Endothelial cell of umbilical vein (primary cell): ENCODE data around the gene PHLPP1. TPM values are rescaled to one million over a fixed set of nuclear protein-coding genes. Genes with fewer than 3 reads are reported as not detected.

Source experiments
- BruUV-seq: library from RNA; stranded (reverse); fragments of 400-500 nt; replicated peaks from 2 replicates; lab custom pipeline; 2021; lab: Mats Ljungman, UMichigan
- CTCF ChIA-PET: fragments of 300-600, 350-600 bp; sonication (Branson Sonifier 250); formaldehyde crosslinking; loops from one replicate; lab custom pipeline; 2021; ENCODE audit warnings: antibody characterized with exemption, inconsistent platforms; lab: Charles Lee
- POLR2A ChIA-PET: fragments of 300-600, 350-600 bp; sonication (Branson Sonifier 250); formaldehyde crosslinking; loops from one replicate; lab custom pipeline; 2021; ENCODE audit warnings: antibody characterized with exemption, inconsistent platforms; lab: Charles Lee
- DNase-seq: peaks from one replicate; pipeline ENCODE4 v3.0.0-alpha.2; 2011; ENCODE audit warnings: low read depth, low spot score
- FAIRE-seq: peaks from 2 replicates; lab custom pipeline; 2011; peaks lifted over from hg19 to GRCh38; lab: Jason Lieb, UNC
- H2AFZ ChIP-seq: 2 replicates; pipeline ENCODE4 v1.6.0; 2012; ENCODE audit warnings: low read depth, low read length, control low read depth, inconsistent platforms
- H3K27ac ChIP-seq: 2 replicates; pipeline ENCODE4 v1.5.1; 2011; ENCODE audit warnings: low read depth, mild to moderate bottlenecking, control low read depth, low read length, moderate library complexity; ENCODE audit not compliant: insufficient read depth
- H3K27me3 ChIP-seq, 2 experiments: 2 replicates each; pipeline versions ENCODE4 v1.6.0 to v1.6.1; 2011; ENCODE audit warnings: low read length in 2 of 2, mixed read lengths in 1 of 2; ENCODE audit not compliant: control insufficient read depth in 2 of 2, insufficient read depth in 2 of 2
- H3K36me3 ChIP-seq, 2 experiments: 2 replicates in 1 of 2; 3 replicates in 1 of 2; pipeline ENCODE4 v1.5.1; 2011; ENCODE audit warnings: low read length in 2 of 2, mild to moderate bottlenecking in 1 of 2, moderate library complexity in 1 of 2; ENCODE audit not compliant: control insufficient read depth in 2 of 2, insufficient read depth in 2 of 2; ENCODE audit errors: extremely low read depth in 1 of 2
- H3K4me1 ChIP-seq: 3 replicates; pipeline ENCODE4 v1.5.1; 2011; ENCODE audit warnings: mild to moderate bottlenecking, low read length; ENCODE audit not compliant: control insufficient read depth, insufficient read depth; ENCODE audit errors: extremely low read depth
- H3K4me2 ChIP-seq: 2 replicates; pipeline ENCODE4 v1.6.1; 2011; ENCODE audit warnings: low read length, control low read depth, mixed read lengths; ENCODE audit not compliant: insufficient read depth
- H3K4me3 ChIP-seq, 3 experiments: fragments of 200-600 bp in 1 of 3; sonication (generic), shearing (Covaris generic) in 1 of 3; replicated peaks in 1 of 3; 2 replicates each; pipeline ENCODE4 v1.5.1; 2011 to 2016; ENCODE audit warnings: control low read depth in 3 of 3, low read length in 3 of 3, mild to moderate bottlenecking in 2 of 3, inconsistent platforms in 1 of 3, low read depth in 1 of 3, moderate library complexity in 1 of 3; ENCODE audit not compliant: insufficient read depth in 1 of 3
- H3K79me2 ChIP-seq: 2 replicates; pipeline ENCODE4 v1.6.0; 2012; ENCODE audit warnings: low read length, inconsistent platforms; ENCODE audit not compliant: control insufficient read depth, insufficient read depth
- H3K9ac ChIP-seq: replicated peaks from 2 replicates; pipeline ENCODE3; 2011; ENCODE audit warnings: low read length, control low read depth; ENCODE audit not compliant: insufficient read depth; ENCODE audit errors: extremely low read depth
- H3K9me1 ChIP-seq: replicated peaks from 3 replicates; pipeline ENCODE4 v1.6.0; 2011; ENCODE audit warnings: mild to moderate bottlenecking, low read length; ENCODE audit not compliant: control insufficient read depth, insufficient read depth; ENCODE audit errors: extremely low read depth
- H3K9me3 ChIP-seq: replicated peaks from 2 replicates; pipeline ENCODE4 v1.5.1; 2012; ENCODE audit warnings: low read length, inconsistent platforms; ENCODE audit not compliant: control insufficient read depth, insufficient read depth
- H4K20me1 ChIP-seq: replicated peaks from 2 replicates; pipeline ENCODE3; 2011; ENCODE audit warnings: mild to moderate bottlenecking, low read length; ENCODE audit not compliant: control insufficient read depth, insufficient read depth; ENCODE audit errors: extremely low read depth
- CTCF ChIP-seq, 2 donors: IDR thresholded peaks; 1 replicate in 1 of 2; 2 replicates in 1 of 2; pipeline ENCODE4 v1.5.1; 2011; ENCODE audit warnings: low read length in 2 of 2, mild to moderate bottlenecking in 2 of 2, moderate library complexity in 2 of 2, control low read depth in 1 of 2, inconsistent platforms in 1 of 2, low read depth in 1 of 2; ENCODE audit not compliant: insufficient read depth in 1 of 2; ENCODE audit errors: extremely low read depth in 1 of 2
- EZH2 ChIP-seq: IDR thresholded peaks from 2 replicates; pipeline ENCODE4 v1.6.1; 2012; ENCODE audit warnings: borderline replicate concordance, low read depth, mild to moderate bottlenecking, moderate library complexity, low read length, inconsistent platforms; ENCODE audit not compliant: severe bottlenecking
- POLR2AphosphoS5 ChIP-seq: IDR thresholded peaks from 2 replicates; pipeline ENCODE4 v1.6.1; 2012; ENCODE audit warnings: low read depth, mild to moderate bottlenecking, control low read depth, low read length, moderate library complexity; ENCODE audit not compliant: insufficient read depth
- dilution Hi-C: fragments of 300-500 bp; cut with MboI; formaldehyde crosslinking; loops from one replicate; pipeline ENCODE4 v1.15.0; 2019; ENCODE audit warnings: low sequenced_read_pairs; ENCODE audit not compliant: extremely low pct_ligation_motif_present
- intact Hi-C: fragments of 100-400 bp; cut with micrococcal nuclease; formaldehyde crosslinking; loops from one replicate; pipeline ENCODE4 v1.10.0; 2022
- polyA plus RNA-seq, 4 experiments: library from polyadenylated mRNA; depleted of rRNA in 3 of 4; stranded (reverse) in 3 of 4; unstranded in 1 of 4; fragments of >200 nt; gene quantifications; 2 replicates each; pipeline versions ENCODE4 v1.2.1 to v1.2.3, GENCODE V29; 2011 to 2012; ENCODE audit warnings: missing spikeins in 1 of 4
- total RNA-seq: library from RNA; stranded (reverse); gene quantifications from 2 replicates; pipeline ENCODE4 v1.2.3, GENCODE V29; 2021

PHLPP1 gene
- total and polyA plus RNA-seq, 2 donors (not counting 3 experiments of a cell fraction or from before 2014, with no cell fraction given) = 4.0 to 10.8 TPM

- H3K27ac ChIP-seq = peak overlapping the region; percentile 88
- peak overlapping the region; percentile 21 to 76 (median 45) for H3K4me3 ChIP-seq
- no peaks in the 10 kb centered on the region for H3K9me1 ChIP-seq
- peak; percentile 99 for FAIRE-seq
- peak overlapping the region; percentile 95 for H2AFZ ChIP-seq
- ChIA-PET POLR2A (interaction anchor here (0.6 to 1.0 kb wide), 3 partner anchors 163 to 267 kb away, joined by 3 to 6 read pairs (median 3); no protein-coding TSS in a partner anchor), CTCF (interaction anchor here (0.5 to 6.7 kb wide), 41 partner anchors 11 to 1132 kb away, joined by 3 to 169 read pairs (median 4); no protein-coding TSS in a partner anchor)
- H3K79me2 ChIP-seq = no peaks in the 10 kb centered on the region
- peaks cover 0 to 2% of the 10 kb centered on the region in 2 experiments for H3K27me3 ChIP-seq
- no peaks in the 10 kb centered on the region for H4K20me1 ChIP-seq
- peak overlapping the region; percentile 86 for H3K9ac ChIP-seq
- BruUV-seq = no TSS peak
- peak overlapping the region; percentile 71 for H3K4me2 ChIP-seq
- TF ChIP-seq CTCF (IDR thresholded peaks at IDR 0.05; ENCODE audit: extremely low read depth in 1 of 2, insufficient read depth in 1 of 2, low read depth in 1 of 2, low read length in 2 of 2) (peak; percentile 73 to 79), EZH2 (no peak), POLR2AphosphoS5 (peak; percentile 47)
- H3K4me1 ChIP-seq = peaks cover 20% of the 10 kb centered on the region
- no peaks in the 10 kb centered on the region for H3K36me3 ChIP-seq
- dilution Hi-C loops (no loop called here), intact Hi-C loops (loop anchor here (1.0 to 5.0 kb wide), 13 partner anchors 36 to 707 kb away; partner anchors contain the start of genes PIGN, RELCH, VPS4B and ZCCHC2)
- peak; percentile 100 for DNase-seq
- H3K9me3 ChIP-seq = no peaks in the 10 kb centered on the region
These were observed 488 bp upstream of the PHLPP1 start for GRCh38 chr18:62714671-62715435.
